SU-DHL-6 (cell line): ENCODE results near the gene PTTG1IP.

Source experiments
- H2AFZ ChIP-seq: fragments of 200-600 bp; sonication (generic); 2 replicates; pipeline ENCODE4 v1.6.1; 2014; ENCODE audit warnings: low read depth, mild to moderate bottlenecking, moderate library complexity, mixed read lengths, antibody characterized with exemption, low read length; ENCODE audit not compliant: severe bottlenecking
- H3F3A ChIP-seq: fragments of 200-600 bp; shearing (Covaris generic); 2 replicates; pipeline ENCODE4 v1.6.0; 2016; ENCODE audit warnings: antibody characterized with exemption, mild to moderate bottlenecking; ENCODE audit not compliant: insufficient read depth
- H3K27ac ChIP-seq: fragments of 200-600 bp; sonication (generic); 2 replicates; pipeline ENCODE4 v1.5.1; 2016; ENCODE audit warnings: low read depth, mild to moderate bottlenecking, low read length, moderate library complexity, mixed read lengths
- H3K27me3 ChIP-seq: fragments of 200-600 bp; sonication (generic), shearing (Covaris generic); 2 replicates; pipeline ENCODE4 v1.6.0; 2014; ENCODE audit warnings: mild to moderate bottlenecking, low read length
- H3K36me3 ChIP-seq: fragments of 200-600 bp; sonication (generic); 2 replicates; pipeline ENCODE4 v1.6.1; 2014; ENCODE audit warnings: mild to moderate bottlenecking, low read length, mixed read lengths
- H3K4me2 ChIP-seq: fragments of 300-600, 200-600 bp; shearing (Covaris generic), sonication (generic); 2 replicates; pipeline ENCODE4 v1.6.0; 2014; ENCODE audit warnings: low read length, low read depth, mild to moderate bottlenecking; ENCODE audit not compliant: poor library complexity, severe bottlenecking
- H3K4me3 ChIP-seq: fragments of 200-600 bp; sonication (generic); 2 replicates; pipeline ENCODE4 v1.5.1; 2014; ENCODE audit warnings: antibody characterized with exemption, low read length, mild to moderate bottlenecking, mixed read lengths; ENCODE audit not compliant: insufficient read depth, poor library complexity, severe bottlenecking
- H3K79me2 ChIP-seq: fragments of 200-600 bp; sonication (generic); 2 replicates; pipeline ENCODE4 v1.6.1; 2014; ENCODE audit warnings: mild to moderate bottlenecking, low read length, moderate library complexity; ENCODE audit not compliant: insufficient read depth
- H3K9ac ChIP-seq: fragments of 200-600 bp; sonication (generic); 2 replicates; pipeline ENCODE4 v1.7.0; 2014; ENCODE audit warnings: mild to moderate bottlenecking, low read length
- H3K9me2 ChIP-seq: fragments of 200-600 bp; sonication (generic); replicated peaks from 2 replicates; pipeline ENCODE4 v1.6.1; 2014; ENCODE audit warnings: low read length; ENCODE audit not compliant: insufficient read depth
- H3K9me3 ChIP-seq: fragments of 200-600 bp; sonication (generic); 2 replicates; pipeline ENCODE4 v1.6.1; 2014; ENCODE audit warnings: low read length, mixed read lengths; ENCODE audit not compliant: insufficient read depth
- H4K20me1 ChIP-seq: fragments of 200-600 bp; sonication (generic); 2 replicates; pipeline ENCODE4 v1.6.1; 2014; ENCODE audit warnings: low read depth, mild to moderate bottlenecking, antibody characterized with exemption, low read length, moderate library complexity, mixed read lengths
- CTCF ChIP-seq: fragments of 200-600 bp; sonication (generic); IDR thresholded peaks from one replicate; pipeline ENCODE4 v1.5.1; 2017; ENCODE audit warnings: antibody characterized with exemption, mild to moderate bottlenecking, low read length, moderate library complexity; ENCODE audit not compliant: insufficient read depth, poor library complexity, severe bottlenecking
- EZH2phosphoT487 ChIP-seq: fragments of 200-600 bp; sonication (generic), shearing (Covaris generic); conservative IDR thresholded peaks from 2 replicates; pipeline ENCODE4 v1.6.1; 2018; ENCODE audit warnings: mild to moderate bottlenecking, antibody characterized with exemption, low read length, moderate library complexity, mixed read lengths

Gene PTTG1IP

GRCh38 chr21:44848821-44849521 lies 24.5 kb downstream of the PTTG1IP start:
- H3K36me3 ChIP-seq, result peaks cover 5% of the 10 kb centered on the region; the same call in 1 of the 2 replicates

GRCh38 chr21:44847261-44848056 lies 26.0 kb downstream of the PTTG1IP start:
- no peak overlapping the region for H3K4me2 ChIP-seq
- H3K27ac ChIP-seq, result no peak overlapping the region
- H3F3A ChIP-seq, result no peaks in the 10 kb centered on the region

More at GRCh38 chr21:44848821-44849521, 24.5 kb downstream of the PTTG1IP start:
- Histone ChIP-seq H3K9me3 (no peaks in the 10 kb centered on the region), H3K27me3 (no peaks in the 10 kb centered on the region), H3K79me2 (no peaks in the 10 kb centered on the region), H3K27ac (no peak overlapping the region), H3F3A (no peaks in the 10 kb centered on the region), H3K9ac (no peak overlapping the region), H3K9me2 (no peaks in the 10 kb centered on the region), H2AFZ (no peak overlapping the region), H3K4me2 (no peak overlapping the region), H4K20me1 (no peaks in the 10 kb centered on the region), H3K4me3 (no peak overlapping the region)
- TF ChIP-seq EZH2phosphoT487, result no peak
- no peak for TF ChIP-seq CTCF

GRCh38 chr21:44846485-44847260 lies 26.8 kb downstream of the PTTG1IP start:
- no peak overlapping the region for H3K4me2 ChIP-seq
- no peaks in the 10 kb centered on the region for H3K27me3 ChIP-seq
- no peaks in the 10 kb centered on the region for H3K9me2 ChIP-seq
- no peaks in the 10 kb centered on the region for H3F3A ChIP-seq
- no peak overlapping the region for H3K9ac ChIP-seq
- H4K20me1 ChIP-seq, result no peaks in the 10 kb centered on the region
- no peak overlapping the region for H3K27ac ChIP-seq
- peaks cover 5% of the 10 kb centered on the region; the same call in 1 of the 2 replicates for H3K36me3 ChIP-seq
- no peaks in the 10 kb centered on the region for H3K79me2 ChIP-seq
- no peak overlapping the region for H2AFZ ChIP-seq
- H3K4me3 ChIP-seq, result no peak overlapping the region
- H3K9me3 ChIP-seq, result no peaks in the 10 kb centered on the region
- TF ChIP-seq EZH2phosphoT487 (no peak), CTCF (no peak)

More at GRCh38 chr21:44847261-44848056, 26.0 kb downstream of the PTTG1IP start:
- Histone ChIP-seq H2AFZ (no peak overlapping the region), H3K9ac (no peak overlapping the region), H3K27me3 (no peaks in the 10 kb centered on the region), H4K20me1 (no peaks in the 10 kb centered on the region), H3K36me3 (peaks cover 5% of the 10 kb centered on the region; the same call in 1 of the 2 replicates), H3K79me2 (no peaks in the 10 kb centered on the region), H3K9me2 (no peaks in the 10 kb centered on the region), H3K9me3 (no peaks in the 10 kb centered on the region), H3K4me3 (no peak overlapping the region)
- TF ChIP-seq EZH2phosphoT487 (no peak), CTCF (no peak)
